ENCODE data around the gene TEX11.
"Not testable (repeated sequence)": the region's sequence is repeated elsewhere in the genome, so short reads cannot be mapped to it uniquely, and the experiment has no call there.

The TEX11 gene

DNA sequence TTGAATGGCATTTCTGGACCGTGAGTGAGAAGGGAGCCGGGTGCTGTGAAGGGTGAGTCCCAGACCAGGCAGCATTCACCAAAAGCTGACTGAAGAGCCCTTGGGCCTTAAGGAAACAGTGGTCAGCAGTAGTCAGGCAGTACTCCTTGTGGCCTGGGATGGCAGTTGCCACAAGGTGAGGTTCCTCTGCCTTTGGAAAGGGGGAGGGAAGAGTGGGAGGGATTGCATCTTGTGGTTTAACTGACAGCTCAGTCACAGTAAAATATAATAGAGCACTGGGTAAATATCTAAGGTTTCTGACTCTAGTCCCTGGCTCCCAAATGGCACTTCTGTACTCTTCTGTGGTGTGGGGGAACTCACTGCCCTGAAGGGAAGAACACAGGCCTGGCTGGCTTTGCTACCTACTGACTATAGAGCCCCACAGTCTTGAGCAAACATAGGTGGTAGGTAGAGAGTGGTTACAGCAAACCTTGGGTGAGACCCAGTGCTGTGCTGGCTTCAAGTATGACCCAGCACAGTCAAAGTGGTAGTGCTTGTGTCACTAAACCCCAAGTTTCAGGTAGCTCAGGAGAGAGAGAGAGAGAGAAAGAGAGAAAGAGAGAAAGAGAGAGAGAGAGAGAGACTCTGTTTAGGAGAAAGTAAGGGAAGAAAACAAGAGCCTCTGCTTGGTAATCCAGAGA lies 154.2 kb downstream of the TEX11 start:
- DNase-seq, result no peak

DNA sequence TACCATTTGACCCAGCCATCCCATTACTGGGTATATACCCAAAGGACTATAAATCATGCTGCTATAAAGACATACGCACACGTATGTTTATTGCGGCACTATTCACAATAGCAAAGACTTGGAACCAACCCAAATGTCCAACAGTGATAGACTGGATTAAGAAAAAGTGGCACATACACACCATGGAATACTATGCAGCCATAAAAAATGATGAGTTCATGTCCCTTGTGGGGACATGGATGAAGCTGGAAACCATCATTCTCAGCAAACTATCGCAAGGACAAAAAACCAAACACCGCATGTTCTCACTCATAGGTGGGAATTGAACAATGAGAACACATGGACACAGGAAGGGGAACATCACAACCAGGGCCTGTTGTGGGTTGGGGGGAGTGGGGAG lies 174.7 kb downstream of the TEX11 start:
- DNase-seq, result not testable (repeated sequence)

DNA sequence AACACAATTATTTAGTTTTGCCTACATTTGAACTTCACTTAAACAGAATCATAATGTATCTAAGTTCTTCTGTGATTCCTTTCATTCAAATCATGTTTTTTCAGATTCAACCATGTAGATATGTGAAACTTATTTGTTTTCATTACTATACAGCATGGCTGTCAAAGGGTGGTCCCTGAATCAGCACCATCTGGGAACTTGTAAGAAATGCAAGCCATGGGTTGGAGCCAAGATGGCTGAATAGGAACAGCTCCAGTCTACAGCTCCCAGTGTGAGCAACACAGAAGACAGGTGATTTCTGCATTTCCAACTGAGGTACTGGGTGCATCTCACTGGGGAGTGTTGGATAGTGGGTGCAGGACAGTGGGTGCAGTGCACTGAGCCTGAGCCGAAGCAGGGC lies 180.6 kb downstream of the TEX11 start:
- not testable (repeated sequence) for DNase-seq

DNA sequence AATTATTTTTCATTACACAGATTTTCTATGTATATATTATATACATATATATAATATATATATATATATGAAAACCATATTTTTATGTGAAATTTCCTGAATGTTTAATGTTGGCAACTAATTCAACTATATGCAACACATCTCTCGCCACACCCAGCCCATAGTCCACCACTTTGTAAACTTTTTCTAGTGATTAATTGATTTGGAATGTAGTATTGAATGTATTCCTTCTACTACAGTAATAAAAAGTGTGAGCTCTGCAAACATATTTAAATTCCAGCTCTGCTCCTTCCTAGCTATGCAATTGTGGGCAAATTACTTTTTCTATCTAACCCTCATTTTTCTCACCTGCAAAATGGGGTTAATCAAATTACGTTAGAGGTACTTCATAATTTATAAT lies 187.8 kb downstream of the TEX11 start:
- no peak for DNase-seq

DNA sequence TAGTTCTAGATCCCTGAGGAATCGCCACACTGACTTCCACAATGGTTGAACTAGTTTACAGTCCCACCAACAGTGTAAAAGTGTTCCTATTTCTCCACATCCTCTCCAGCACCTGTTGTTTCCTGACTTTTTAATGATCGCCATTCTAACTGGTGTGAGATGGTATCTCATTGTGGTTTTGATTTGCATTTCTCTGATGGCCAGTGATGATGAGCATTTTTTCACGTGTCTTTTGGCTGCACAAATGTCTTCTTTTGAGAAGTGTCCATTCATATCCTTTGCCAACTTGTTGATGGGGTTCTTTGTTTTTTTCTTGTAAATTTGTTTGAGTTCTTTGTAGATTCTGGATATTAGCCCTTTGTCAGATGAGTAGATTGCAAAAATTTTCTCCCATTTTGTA lies 197.2 kb downstream of the TEX11 start:
- not testable (repeated sequence) for DNase-seq

DNA sequence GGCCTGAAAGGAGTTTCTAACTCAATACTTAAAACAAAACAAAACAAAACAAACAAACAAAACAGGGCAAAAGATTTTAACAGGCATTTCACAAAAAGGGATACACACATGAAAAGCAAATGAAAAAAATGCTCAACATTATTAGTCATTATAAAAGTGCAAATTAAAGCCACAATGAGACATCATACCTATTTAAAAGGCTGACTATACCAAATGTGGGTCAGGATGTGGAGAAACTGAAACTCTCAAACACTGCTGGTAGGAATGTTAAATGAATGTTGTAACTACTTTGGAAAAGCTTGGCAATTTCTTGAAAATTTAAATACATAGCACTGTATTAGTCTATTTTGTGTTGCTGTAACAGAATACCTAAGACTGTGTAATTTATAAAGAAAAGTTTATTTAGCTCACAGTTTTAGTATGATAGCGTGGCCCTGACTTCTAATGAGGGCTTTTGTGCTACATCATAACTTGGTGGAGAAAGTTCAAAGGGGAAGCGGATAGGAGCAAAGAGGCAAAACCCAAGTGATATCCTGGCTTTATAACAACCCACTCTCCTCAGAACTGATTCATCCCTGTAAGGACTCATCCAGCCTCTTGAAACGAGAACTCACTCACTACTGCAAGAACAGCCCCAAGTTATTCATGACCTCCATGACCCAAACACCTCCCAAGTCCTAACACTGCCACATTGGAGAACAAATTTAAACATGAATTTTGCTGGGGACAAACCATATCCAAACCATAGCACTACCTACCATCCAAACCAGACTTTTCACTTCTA lies 214.0 kb downstream of the TEX11 start:
- DNase-seq, result no peak

DNA sequence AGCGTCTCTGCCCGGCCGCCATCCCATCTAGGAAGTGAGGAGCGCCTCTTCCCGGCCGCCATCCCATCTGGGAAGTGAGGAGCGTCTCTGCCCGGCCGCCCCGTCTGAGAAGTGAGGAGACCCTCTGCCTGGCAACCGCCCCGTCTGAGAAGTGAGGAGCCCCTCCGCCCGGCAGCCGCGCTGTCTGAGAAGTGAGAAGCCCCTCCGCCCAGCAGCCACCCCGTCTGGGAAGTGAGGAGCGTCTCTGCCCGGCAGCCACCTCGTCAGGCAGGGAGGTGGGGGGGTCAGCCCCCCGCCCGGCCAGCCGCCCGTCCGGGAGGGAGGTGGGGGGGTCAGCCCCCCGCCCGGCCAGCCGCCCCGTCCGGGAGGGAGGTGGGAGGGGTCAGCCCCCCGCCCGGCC lies 229.1 kb downstream of the TEX11 start:
- not testable (repeated sequence) for DNase-seq

DNA sequence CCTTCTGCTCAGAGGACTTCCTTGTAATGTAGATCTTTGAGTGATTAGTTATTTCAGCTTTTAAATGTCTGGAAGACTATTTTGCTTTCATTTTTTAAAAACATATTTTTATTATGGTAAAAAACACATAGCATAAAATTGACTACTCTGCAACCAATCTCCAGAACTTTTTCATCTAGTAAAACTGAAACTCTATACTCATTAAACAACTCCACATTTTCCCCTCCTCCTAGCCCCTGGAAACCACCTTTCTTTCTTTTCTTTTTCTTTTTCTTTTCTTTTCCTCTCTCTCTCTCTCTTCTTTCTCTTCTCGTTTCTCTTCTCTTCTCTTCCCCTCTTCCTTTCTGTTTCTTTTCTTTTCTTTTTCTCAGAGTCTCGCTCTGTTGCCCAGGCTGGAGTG lies 233.2 kb downstream of the TEX11 start:
- no peak for DNase-seq

DNA sequence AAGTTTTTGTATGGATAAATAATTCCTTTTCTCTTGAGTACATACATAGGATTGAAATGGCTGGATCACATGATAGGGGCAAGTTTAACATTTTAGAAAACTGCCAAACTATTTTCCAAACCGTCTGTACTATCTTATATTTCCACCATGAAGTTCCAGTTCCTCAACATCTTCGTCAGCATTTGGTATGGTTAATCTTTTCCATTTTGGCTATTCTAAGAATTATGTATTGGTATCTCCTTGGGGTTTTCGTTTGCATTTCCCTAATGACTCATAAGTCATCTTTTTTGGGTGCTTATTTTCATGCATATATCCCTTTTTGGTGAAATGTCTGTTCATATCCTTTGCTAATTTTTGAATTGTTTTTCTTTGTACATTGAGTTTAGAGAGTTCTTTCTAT lies 236.2 kb downstream of the TEX11 start:
- DNase-seq, result no peak

DNA sequence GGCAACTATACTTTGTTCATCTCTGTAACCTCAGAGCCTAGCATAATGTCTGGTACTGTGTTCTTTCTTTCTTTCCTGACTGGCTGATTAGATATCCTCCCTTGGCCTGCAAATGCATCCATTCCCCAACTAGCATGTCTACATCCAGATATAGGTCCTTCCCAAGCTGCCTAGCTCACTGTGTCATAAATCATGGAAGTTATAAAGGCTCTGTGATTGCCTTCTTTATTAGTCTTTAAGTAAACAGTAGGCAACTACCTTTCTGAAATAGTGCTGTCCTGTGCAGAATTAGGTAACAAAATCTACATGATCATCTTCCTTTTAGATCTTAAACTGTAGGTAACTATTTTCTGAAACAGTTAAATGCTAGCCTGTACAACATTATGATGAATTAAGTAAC lies 239.4 kb downstream of the TEX11 start:
- no peak for DNase-seq

DNA sequence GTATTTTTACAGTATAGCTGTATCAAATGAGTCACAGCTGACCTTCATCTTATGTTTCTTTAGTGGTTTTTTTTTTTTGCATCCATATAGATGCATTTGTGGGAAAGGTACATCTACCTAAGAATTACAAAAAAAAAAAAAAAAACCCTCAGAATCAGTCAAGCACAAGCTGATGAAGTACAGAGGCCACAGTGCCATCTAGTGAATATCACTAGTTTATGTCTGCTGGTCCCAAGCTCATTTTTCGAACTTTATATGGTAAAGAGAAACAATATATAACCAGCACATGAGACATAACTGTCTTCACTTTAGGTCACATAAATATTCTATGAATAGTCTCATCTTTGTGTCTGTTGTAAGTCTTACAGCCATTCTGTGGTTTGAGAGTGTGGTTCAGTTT lies 243.8 kb downstream of the TEX11 start:
- no peak for DNase-seq

DNA sequence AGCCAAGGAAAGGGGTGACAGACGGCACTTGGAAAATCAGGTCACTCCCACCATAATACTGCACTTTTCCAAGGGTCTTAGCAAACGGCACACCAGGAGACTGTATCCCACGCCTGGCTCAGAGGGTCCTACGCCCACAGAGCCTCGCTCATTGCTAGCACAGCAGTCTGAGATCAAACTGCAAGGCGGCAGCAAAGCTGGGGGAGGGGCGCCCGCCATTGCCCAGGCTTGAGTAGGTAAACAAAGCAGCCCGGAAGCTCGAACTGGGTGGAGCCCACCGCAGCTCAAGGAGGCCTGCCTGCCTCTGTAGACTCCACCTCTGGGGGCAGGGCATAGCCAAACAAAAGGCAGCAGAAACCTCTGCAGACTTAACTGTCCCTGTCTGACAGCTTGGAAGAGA lies 247.4 kb downstream of the TEX11 start:
- not testable (repeated sequence) for DNase-seq

DNA sequence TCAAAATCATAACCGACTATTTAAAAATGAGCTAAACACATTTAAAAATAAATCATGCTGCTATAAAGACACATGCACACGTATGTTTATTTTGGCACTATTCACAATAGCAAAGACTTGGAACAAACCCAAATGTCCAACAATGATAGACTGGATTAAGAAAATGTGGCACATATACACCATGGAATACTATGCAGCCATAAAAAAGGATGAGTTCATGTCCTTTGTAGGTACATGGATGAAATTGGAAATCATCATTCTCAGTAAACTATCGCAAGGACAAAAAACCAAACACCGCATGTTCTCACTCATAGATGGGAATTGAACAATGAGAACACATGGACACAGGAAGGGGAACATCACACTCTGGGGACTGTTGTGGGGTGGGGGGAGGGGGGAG lies 251.0 kb downstream of the TEX11 start:
- DNase-seq, result not testable (repeated sequence)

DNA sequence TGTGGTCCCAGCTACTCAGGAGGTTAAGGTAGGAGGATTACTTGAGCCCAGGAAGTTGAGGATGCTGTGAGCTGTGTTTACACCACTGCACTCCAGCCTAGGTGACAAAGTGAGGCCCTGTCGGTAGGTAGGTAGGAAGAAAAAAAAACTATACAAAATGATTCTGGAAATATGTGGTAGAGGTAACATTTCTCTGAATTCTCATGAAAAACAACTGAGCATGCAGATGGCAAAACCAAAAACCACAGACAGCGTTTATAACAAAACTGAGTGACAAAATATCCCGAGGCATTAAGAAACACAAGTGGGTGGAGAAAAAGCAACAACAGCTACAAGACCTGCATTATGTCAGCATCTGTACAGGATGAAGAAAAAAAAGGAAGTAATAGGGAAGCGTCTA lies 252.2 kb downstream of the TEX11 start:
- no peak for DNase-seq

DNA sequence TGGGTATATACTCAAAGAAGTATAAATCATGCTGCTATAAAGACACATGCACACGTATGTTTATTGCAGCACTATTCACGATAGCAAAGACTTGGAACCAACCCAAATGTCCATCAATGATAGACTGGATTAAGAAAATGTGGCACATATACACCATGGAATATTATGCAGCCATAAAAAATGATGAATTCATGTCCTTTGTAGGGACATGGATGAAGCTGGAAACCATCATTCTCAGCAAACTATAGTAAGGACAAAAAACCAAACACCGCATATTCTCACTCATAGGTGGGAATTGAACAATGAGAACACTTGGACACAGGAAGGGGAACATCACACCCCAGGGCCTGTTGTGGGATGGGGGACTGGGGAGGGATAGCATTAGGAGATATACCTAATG lies 260.6 kb downstream of the TEX11 start:
- DNase-seq, result not testable (repeated sequence)

DNA sequence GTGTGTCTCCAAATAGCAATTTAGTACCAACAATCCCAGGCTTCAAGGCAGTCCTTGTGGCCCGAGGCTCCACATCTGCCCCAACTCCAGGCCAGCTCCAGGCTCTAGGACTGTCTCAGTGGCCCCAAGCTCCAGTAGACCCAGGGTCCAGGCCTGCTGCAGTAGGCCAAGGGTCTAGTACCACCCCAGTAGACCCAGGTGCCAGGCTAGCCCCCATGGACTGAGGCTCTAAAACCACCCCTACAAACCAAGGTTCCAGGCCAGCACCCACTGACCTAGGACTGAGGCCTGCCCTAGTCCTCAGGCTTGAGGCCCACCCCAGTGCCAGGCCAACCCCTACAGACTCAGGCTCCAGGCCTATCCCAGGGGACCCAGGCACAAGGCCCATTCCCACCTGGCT lies 272.3 kb downstream of the TEX11 start:
- DNase-seq, result no peak

DNA sequence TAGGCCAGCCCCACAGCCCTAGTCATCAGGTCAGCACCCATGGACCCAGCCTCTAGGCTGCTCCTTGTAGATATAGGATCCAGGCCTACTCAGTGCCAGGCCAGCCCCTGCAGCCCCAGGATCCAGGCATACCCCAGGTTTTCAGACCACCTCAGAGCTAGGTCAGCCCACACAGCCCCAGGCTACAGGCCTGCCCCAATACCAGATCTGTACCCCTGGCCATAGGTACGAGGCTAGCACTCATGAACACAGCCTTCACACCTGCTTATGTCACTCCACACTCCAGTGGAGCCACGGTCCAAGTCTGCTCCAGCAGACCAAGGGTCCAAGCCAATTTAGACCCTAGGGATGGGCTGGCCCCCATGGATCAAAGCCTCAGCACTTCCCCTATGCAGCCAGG lies 272.8 kb downstream of the TEX11 start:
- DNase-seq, result no peak

DNA sequence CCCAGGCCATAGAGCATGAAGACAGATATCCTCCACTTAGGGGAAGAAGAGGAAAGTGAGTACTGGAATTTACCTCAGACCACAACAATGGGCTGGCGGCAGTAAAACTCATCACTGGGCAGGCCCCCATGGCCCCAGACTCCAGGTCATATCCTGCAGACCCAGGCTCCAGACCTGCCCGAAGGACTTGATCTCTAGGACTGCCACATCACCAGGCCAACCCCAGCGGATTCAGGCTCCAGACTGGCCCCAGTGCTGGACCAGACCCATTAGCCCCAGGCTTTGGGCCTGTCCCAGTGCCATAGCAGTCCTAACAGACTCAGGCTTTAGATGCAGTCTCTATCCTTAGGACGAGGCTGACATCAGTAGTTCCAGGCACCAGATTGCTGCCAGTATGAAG lies 273.3 kb downstream of the TEX11 start:
- DNase-seq, result no peak

DNA sequence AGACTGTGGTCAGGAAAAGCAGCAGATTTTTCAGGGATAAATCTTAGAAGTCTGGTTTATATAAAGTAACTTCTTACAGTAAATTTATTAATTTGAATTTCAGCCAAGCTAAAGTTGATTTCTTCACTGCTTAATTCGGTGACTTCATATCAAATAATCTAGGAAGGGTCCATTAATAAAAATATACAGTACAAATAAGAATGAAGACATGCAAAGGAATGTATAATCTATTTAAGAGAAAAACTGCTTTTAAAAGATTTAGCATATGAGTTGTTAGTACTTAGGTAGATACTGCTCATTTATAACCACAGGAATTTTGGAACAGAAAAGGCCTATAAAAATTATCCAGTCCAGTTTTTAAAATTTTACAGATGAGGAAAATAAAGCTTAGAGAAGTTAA lies 286.8 kb downstream of the TEX11 start:
- no peak for DNase-seq

DNA sequence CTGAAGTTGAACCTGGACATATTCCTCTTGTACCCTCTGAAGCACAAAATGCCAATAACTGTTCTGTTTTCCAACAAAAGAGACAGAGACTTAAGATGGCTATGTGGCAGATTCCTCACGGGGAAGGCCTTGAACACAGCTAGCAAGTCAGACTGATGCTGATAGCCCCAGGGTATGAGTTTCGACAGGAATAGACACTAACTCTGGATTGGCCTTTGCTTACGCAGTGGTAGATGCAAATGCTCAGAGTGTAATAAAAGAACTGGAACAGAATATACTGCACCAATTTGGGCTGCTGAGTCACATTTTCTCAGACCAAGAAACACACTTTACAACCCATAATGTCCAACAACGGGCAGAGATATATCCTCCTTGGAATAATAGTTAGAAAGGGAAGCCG lies 290.0 kb downstream of the TEX11 start:
- DNase-seq, result no peak

DNA sequence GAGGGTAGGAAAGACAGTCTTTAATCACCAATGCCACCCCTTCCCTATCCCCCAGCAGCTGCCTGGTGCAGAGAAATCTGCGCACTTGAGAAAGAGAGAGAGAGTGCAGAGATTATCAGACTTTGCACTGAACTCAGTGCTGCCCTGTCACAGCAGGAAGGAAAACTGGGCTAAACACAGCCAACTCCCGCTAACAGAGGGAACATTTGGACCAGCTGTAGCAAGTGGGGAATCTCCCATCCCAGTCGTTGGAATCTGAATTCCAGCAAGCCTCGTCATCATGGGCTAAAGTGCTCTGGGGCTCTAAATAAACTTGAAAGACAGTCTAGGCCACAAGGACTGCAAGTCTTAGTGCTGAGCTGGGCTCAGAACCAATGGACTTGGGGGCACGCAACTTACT lies 295.2 kb downstream of the TEX11 start:
- DNase-seq, result no peak

DNA sequence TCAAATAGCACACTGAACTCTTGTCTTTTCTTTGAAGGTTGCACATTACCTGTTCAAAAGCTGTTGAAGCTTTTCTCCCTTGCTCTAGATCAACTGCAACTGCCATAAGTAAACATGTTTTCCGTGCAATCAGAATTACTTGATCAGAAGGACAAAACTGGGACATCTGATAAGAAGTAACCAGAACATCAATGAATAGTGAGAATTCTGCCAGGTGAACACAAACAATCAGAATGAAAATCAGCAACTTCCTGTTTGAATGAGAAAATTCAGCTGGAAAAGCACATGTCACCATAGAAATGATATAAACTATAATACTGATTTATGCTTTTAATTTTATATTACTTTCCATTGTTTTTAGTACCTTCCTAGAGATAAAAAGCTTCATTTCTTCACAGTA lies 303.2 kb downstream of the TEX11 start:
- no peak for DNase-seq

DNA sequence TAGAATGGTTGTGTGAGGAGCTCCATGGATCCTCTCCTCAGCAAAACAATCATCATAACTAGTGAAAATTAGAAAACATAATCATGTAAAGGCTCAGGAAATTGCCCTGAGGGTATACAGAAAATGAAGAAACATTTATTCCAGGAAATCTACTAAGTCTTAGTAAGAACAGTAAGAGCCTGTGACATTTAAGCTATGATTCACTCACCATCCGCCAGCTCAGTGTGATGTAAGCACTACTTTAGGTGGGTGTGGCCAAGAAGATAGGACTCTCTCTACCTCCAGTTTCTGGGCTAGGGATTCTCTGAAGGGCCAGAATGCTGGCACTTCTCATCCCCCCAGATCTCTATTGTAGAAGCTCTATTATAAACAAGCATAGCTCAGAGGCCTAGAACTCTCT lies 316.4 kb downstream of the TEX11 start:
- no peak for DNase-seq

DNA sequence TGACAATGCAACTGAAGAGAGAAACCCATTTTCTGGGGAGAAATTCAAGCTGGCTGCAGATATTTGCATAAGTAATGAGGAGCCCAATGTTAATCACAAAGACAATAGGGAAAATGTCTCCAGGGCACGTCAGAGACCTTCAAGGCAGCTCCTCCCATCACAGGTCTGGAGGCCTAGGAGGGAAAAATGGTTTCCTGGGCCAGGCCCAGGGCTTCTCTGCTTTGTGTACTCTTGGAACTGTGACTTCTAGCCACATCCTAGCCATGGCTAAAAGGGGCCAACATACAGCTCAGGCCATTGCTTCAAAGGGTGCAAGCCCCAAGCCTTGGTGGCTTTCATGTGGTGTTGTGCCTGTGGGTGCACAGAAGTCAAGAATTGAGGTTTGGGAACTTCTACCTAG lies 321.4 kb downstream of the TEX11 start:
- not testable (repeated sequence) for DNase-seq

DNA sequence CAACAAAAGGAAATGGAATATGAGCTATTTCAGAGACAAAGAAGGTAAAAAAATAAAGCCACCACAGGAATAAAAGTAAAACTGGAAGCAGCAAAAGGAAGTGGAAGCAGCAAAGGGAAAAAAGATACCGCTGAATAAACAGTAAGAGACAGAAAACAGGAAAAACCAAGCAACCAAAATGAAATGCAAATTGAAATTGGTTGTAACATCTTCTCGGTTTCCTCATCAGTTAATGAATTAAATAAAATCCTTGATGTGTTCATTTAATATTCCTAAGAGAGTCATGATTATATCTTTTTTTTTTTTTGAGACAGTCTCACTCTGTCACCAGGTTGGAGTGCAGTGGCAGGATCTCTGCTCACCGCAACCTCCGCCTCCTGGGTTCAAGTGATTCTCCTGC lies 331.1 kb downstream of the TEX11 start:
- DNase-seq, result no peak
